Right ventricle myocardium inferior (tissue), 1 donor: ENCODE results near the gene MGA. TPM values are rescaled to one million over a fixed set of nuclear protein-coding genes. Genes with fewer than 3 reads are reported as not detected.

Experiments
- ATAC-seq: fragments of 200-7000 bp; cut with Tn5 transposase; one replicate; pipeline ENCODE4 v1.9.1; 2020; ENCODE audit warnings: mild to moderate bottlenecking, moderate library complexity
- DNase-seq: peaks from one replicate; pipeline ENCODE4 v3.0.0; 2021; ENCODE audit errors: missing footprints
- intact Hi-C: fragments of 100-400 bp; cut with DNase I; formaldehyde crosslinking; loops from one replicate; pipeline ENCODE4 v1.11.0; 2022
- total RNA-seq: library from RNA; stranded (reverse); fragmentation: NEBNext Ultra II Directional; extraction: Animal tissue kit (Norgen Biotek cat#: 25700); gene quantifications from one replicate; pipeline ENCODE4 v1.2.1, GENCODE V29; 2021
- donor health status: DM: no; HTN: yes; CAD: no; lungs with severe emphysema.

MGA gene
- total RNA-seq, 1 donor from 2014 or later = 30.2 TPM

- DNase-seq (no peak), ATAC-seq (no peak)
- intact Hi-C loops = no loop called here
These were observed 6.4 kb upstream of the MGA start for GRCh38 chr15:41653760-41654159.

- ATAC-seq (no peak), DNase-seq (no peak)
- intact Hi-C loops = no loop called here
These were observed 4.5 kb upstream of the MGA start for GRCh38 chr15:41655716-41656115.

GRCh38 chr15:41656188-41656587 lies 4.0 kb upstream of the MGA start:
- intact Hi-C loops = no loop called here
- DNase-seq (no peak), ATAC-seq (no peak)

- intact Hi-C loops = no loop called here
- ATAC-seq (no peak), DNase-seq (no peak)
These were observed 1.5 kb upstream of the MGA start for GRCh38 chr15:41658689-41659088.

- intact Hi-C loops = no loop called here
- DNase-seq = no peak
- no peak for ATAC-seq
These were observed 1.0 kb upstream of the MGA start for GRCh38 chr15:41659190-41659589.

- no peak for DNase-seq
- intact Hi-C loops = loop anchor here (1.0 kb wide), 1 partner anchor 39 kb away; no protein-coding TSS in a partner anchor
These were observed 360 bp upstream of the MGA start for GRCh38 chr15:41659855-41660234.

GRCh38 chr15:41661078-41661517 lies 893 bp downstream of the MGA start:
- ATAC-seq (no peak), DNase-seq (no peak)
- intact Hi-C loops = no loop called here

More at GRCh38 chr15:41659855-41660234, 360 bp upstream of the MGA start:
- ATAC-seq = peak; percentile 20

GRCh38 chr15:41661518-41662225 lies 1.5 kb downstream of the MGA start:
- ATAC-seq = peak; percentile 47
- DNase-seq = peak; percentile 82
- intact Hi-C loops = no loop called here

GRCh38 chr15:41666353-41666920 lies 6.2 kb downstream of the MGA start:
- intact Hi-C loops = no loop called here
- DNase-seq = no peak
- ATAC-seq = no peak

- no peak for DNase-seq
- intact Hi-C loops = no loop called here
These were observed 9.5 kb downstream of the MGA start for GRCh38 chr15:41669701-41670100.

GRCh38 chr15:41671656-41672648 lies 11.7 kb downstream of the MGA start:
- ATAC-seq (no peak), DNase-seq (no peak)
- intact Hi-C loops = no loop called here

More at GRCh38 chr15:41669701-41670100, 9.5 kb downstream of the MGA start:
- ATAC-seq = no peak

- ATAC-seq = no peak
- intact Hi-C loops = no loop called here
These were observed 15.1 kb downstream of the MGA start for GRCh38 chr15:41675337-41675736.

GRCh38 chr15:41678742-41679141 lies 18.5 kb downstream of the MGA start:
- intact Hi-C loops = no loop called here
- no peak for DNase-seq
- no peak for ATAC-seq

More at GRCh38 chr15:41675337-41675736, 15.1 kb downstream of the MGA start:
- no peak for DNase-seq

- DNase-seq = no peak
- intact Hi-C loops = no loop called here
- ATAC-seq = no peak
These were observed 23.8 kb downstream of the MGA start for GRCh38 chr15:41683955-41684354.

GRCh38 chr15:41688671-41689070 lies 28.5 kb downstream of the MGA start:
- intact Hi-C loops = no loop called here
- ATAC-seq (no peak), DNase-seq (no peak)

- intact Hi-C loops = no loop called here
These were observed 28.9 kb downstream of the MGA start for GRCh38 chr15:41689083-41689482.

GRCh38 chr15:41689834-41690233 lies 29.6 kb downstream of the MGA start:
- ATAC-seq (no peak), DNase-seq (no peak)
- intact Hi-C loops = no loop called here

More at GRCh38 chr15:41689083-41689482, 28.9 kb downstream of the MGA start:
- ATAC-seq (no peak), DNase-seq (no peak)

GRCh38 chr15:41690636-41691035 lies 30.4 kb downstream of the MGA start:
- DNase-seq (no peak), ATAC-seq (no peak)
- intact Hi-C loops = no loop called here

- intact Hi-C loops = no loop called here
- no peak for ATAC-seq
These were observed 31.3 kb downstream of the MGA start for GRCh38 chr15:41691471-41691870.

More at GRCh38 chr15:41691471-41691870, 31.3 kb downstream of the MGA start:
- DNase-seq = no peak
